HG02763 (cell line): ENCODE results near the gene GRIN2A.

ENCODE experiments used
- ATAC-seq: cut with Tn5 transposase; IDR thresholded peaks from one replicate; pipeline ENCODE4 v1.9.1; 2021; ENCODE audit warnings: mild to moderate bottlenecking, moderate library complexity; ENCODE audit not compliant: unreplicated experiment

GRIN2A gene

DNA sequence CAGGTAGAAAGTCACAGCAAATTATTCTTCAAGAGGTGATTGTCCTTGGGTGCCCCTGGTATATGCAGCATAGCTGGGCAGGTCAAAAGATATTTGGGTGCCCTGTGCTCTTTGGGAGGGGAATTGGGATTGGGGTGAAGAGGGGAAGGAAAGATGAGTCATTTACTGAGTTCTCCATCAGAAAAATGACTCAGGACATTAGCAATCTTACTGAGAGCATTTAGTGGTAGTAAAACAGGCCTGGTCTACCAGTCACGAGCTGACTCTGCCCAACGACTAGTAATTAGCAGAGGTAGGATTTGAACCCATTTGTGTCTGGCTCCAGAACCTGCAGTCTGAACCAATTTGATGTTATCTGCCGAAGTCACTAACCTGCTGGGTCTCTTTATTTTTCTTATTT, 6.0 kb upstream of the GRIN2A start:
- ATAC-seq = no peak

DNA sequence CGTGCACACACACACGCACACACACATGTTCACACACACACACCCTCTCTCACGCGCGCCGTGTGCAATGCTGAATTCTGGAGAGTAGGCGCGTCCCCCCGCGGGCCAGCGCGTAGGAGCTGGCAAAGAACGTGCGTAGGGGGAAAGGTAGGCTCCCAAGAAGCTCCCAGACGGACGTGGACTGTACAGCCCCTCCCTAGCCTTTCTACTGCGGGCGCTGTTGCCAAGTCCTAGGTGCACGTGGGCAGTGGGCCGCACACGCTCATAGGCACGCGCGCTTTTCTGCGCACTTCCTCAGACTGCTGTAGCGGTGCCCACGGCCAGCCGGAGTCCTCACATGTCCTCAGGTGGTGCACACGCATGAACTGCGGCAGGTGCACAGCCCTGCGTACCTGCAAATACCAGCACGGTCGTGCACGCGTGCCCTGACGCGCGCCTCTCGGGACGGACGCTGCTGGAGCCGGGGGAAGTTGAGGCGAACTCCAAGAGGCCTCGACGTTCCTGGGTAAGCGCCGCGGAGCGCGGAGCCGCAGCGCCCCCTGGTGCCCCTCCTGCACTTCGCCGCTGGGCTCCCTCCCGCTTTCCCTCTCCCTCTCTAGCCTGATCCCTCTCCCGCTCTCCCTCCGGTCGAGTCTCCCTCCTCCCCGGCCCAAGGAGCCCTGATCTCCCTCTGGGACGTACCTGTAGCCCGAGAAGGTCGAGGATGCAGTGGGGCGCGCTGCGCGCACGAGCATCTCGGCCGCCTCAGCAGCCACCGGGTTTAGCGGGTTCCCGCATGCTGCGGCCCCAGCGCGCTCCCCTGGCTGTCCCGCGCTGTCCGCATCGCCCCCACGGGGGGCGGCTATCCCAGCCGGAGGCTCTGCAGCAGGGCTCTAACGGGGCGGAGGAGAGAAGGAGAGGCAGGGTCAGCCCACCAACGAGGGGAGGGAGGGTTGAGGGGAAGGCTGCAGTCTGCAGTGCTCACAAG, 749 bp downstream of the GRIN2A start:
- ATAC-seq = no peak

DNA sequence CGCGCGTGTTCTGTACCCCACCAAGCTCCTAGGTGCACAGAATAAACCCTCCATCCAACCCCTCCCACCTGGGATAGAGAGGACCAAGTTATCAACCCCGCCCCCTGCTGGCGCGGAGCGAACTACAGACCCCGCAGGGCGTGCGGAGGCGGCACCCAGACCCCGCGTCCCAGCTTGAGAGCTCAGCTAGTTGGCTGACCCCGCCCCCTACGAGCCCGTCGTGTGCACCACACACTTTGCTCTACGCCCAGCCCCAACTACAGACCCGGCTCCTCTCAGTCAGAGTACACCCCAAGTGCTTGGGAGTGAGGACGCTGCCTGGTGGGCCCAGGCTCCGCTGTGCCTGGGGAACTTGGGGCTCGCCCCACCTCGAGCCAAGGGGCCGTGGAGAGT, 1.5 kb downstream of the GRIN2A start:
- ATAC-seq = no peak

DNA sequence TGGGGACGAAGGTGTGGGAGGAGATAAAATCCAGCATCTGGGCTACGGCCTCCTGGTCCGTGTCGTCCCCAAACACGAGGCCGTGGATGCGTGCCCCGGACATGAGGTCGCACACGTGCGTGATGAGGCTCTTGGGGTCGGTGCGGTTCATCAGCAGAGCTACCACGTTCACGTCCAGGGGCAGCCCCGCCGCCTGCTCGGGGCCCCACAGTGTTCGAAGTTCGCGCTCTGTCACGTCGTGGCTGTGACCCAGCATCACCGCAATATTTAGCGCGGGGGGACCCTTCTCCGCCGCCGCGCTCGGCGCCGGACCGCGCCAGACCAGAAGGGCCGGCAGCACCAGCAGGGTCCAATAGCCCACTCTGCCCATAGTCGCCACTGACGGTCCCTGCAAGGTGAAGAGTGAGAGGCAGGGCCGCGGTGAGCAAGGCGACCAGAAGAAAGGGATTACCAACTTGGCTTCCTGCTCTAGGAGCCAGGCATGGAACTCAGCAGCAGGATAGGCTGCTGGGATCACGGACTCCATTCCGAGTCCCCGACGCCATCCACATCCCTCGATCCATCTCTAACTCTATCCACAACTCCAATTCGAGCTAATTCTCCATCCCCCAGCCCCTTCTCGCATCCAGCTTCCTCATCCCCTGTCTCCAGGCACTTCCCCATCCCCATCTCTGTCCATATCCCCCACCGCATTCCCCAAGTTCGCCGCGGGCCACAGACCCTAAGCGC, 2.0 kb downstream of the GRIN2A start:
- ATAC-seq = no peak

DNA sequence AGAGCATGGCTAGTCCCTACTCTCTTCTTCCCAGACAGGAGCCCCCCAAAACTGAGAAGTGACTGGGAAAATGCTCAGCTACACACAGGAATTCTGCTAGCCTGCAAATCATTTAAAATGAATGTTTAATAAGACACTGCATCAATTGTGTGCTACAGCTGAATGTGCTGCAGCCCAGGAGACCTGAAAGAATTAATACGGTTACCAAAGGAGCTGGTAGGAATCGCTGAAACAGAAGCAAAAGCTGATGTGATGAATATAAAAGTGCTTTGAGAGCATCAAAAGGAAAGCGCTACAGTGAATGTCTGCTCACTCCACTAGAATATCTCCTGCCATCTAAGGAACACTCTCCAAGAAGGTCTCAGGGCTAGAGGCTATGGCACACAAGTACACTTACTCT, 3.7 kb downstream of the GRIN2A start:
- no peak for ATAC-seq

DNA sequence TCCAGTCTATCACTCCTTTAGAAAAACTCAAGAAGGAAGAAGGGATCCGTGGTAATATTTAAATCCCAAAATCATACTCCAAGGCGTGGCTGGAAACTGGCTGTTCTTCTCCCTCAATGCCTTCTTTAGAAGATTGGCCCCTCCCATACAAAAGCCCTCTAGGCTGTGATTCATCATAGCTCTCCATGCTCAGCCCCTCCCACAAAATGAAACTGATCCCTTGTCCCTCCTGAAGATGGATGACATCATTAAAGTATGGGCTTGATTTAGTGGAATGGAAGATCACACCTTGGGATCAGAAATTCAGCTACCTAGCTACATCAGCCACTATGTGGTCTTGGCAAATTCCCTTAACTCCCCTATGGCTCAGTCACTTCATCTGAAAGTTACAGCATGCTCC, 4.1 kb downstream of the GRIN2A start:
- ATAC-seq = no peak

DNA sequence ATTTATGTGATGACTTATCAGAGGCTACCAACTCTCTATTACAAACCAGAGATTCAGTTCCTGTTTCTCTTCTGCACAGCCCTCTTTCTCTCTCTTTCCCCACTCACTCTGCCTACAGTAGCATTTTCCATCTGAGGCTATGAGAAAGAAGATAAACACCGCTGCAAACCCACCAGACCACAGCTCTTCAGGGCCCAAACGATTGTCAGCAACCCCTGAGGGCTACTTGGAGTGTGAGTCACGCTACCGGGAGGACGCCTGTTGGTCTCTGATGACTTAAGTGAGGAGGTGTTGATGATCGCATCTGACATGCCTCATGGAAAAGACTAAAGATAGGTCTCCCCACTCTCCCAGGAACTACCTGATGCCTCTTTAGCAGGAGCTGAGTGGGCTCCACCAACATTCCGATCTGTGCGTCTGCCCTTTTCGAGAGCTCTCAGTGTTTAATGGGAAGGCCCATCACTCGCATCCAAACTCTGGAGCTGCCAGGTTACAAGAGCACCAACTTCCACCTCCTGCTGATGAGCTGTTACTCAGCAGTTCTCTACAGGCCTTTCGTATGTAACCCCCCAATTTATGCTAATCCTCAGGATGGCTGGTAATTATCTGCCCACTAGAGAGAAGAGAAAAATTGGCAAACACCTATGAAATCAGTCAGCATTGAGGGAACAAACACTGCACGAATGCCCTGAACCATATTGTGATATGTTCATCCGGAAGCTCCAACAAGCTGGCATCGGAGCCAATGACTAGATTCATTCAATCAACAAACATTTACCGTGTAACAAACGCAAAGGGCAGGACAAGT, 9.2 kb downstream of the GRIN2A start:
- no peak for ATAC-seq

DNA sequence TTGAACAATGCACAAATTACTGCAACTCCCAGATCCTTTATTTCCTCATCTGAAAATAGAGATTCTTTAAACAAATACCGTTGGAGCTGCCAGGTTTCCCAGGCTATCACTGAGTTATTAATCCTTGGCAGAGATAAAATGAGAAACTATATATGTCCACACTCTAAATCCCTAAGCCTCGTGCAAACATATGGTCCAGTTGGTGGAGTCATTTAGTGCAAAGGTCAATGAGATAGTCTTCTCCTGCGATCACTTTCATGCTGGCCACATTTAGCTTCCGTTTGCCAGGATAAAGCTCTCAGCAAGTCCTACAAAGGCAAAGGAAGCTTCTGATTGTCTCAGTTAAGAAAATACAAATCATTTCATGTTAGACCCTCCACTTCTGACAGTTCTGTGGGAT, 11.0 kb downstream of the GRIN2A start:
- ATAC-seq = no peak

DNA sequence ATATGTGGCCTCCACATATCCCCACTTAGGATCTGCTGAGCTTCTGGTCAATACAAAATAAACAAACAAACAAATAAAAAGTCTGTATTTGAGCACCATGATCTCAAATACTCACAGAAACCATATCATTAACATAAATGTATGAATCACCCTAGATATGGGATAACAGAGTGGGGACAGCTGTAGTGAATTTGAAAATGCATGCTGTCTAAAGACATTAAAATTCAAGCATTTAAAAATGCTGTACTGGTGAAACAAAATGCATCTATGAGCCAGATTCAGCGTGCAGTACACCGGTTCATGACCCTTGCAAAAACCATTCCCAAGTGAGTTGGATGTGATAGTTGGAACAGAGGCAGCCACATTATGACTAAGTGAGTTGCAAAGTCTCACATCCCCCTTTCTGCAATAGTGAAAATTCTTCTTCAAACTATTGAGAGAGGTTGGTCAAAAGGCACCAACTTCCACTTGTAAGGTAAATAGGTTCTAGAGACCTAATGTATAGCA, 12.3 kb downstream of the GRIN2A start:
- no peak for ATAC-seq

DNA sequence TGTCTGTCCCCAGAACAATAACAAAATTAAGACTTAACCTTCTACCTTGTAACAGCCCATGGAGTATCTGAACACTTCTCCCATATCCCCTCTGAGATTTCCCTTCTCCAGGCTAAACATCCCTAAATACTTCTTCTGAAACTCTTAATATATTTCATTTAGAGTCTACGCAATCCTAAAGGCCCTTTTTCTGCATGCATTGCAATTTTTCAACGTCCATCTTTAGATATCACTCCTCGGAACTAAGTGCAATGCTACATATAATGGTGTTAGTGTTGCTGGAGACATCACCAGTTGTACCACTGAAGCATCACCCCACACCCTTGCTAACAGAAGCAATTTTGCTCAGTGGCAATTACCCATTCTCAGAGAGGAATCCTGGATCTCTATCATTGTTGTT, 13.2 kb downstream of the GRIN2A start:
- ATAC-seq = no peak

DNA sequence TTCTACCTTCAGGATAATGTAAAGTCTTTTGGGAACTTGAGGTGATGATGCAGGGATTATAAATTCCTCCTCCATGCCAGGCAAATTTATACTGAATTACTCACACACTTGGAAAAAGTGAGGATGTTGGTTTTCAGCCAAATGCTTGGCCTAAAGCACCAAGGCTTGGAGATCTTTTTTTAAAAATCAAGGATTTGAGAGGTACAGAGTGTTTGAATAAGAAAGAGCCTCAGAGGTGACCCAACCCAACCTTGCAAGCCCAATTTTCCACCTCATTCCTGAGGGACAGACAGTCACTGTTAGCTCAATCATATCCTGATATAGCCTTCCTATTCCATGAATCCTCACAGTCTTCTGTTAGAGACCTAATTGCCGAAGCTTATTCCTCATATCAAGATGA, 14.0 kb downstream of the GRIN2A start:
- no peak for ATAC-seq

DNA sequence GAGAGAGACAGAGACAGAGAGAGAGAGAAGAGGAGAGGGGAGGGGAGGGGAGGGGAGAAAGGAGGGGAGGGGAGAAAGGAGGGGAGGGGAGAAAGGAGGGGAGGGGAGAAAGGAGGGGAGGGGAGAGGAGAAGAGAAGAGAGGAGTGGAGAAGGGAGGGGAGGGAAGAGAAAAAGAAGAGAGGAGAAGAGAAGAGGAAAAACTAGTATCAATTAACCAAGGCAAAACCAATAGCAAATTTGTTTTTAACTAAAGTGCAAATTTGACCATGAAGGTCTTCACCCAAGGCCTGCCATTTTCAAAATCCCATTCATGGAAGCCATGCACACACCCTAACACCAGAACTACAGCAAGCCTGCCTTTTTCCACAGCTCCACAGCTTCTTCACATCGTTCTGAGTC, 16.6 kb downstream of the GRIN2A start:
- ATAC-seq = no peak

DNA sequence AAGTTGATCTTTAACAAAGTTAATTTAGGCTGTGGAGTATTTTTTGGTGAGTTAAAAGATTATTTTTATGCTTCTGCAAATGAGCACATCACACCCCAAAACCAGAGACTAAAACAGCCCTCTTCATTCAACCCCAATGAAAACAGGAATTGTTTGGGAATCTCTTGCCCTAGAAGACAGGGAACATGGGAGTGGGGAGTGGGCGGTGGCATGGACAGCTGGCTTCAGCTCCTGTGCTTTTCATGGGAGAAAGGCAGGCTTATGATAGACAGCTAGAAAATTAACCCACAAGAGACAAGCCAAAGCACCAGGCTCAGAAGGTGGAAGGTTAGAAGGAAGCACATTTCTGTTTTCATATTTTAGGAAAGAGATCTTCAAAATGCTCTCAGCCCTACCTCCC, 19.2 kb downstream of the GRIN2A start:
- ATAC-seq = no peak

DNA sequence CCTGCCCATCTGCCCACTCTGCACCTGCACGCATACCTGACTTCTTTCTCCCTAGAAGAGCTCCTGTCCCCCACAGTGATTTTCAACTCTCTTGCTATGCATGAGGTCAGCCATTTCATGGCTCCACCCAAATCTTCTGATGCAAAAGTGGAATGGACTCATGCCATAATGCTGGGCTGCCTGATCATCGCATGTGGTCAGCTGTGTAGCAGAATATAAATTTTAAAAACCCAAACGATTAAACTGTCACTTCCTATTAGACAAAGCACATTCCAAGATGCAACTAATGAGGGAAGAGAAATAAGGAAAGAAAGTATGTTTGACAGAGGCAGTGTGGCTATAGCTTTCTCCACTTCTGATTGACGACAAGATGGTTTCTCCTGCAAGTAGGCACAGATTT, 26.1 kb downstream of the GRIN2A start:
- no peak for ATAC-seq

DNA sequence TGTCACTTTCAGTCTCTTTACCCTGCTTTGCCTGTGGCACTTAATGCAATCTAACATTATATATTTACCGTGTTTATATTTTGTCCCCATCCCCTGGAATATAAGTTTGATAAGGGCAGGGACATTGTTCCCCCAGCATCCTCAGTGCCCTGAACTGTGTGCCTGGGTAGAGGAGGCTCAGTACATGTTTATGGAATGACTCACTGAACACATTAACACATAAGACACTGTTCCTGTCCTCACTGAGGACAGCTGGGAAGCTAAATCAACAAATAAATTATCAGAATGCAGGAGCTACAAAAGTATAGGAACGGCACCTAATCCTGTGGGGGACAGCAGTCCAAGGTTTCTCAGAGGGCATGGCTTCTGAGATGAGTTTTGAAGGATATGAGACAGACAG, 27.8 kb downstream of the GRIN2A start:
- ATAC-seq = no peak

DNA sequence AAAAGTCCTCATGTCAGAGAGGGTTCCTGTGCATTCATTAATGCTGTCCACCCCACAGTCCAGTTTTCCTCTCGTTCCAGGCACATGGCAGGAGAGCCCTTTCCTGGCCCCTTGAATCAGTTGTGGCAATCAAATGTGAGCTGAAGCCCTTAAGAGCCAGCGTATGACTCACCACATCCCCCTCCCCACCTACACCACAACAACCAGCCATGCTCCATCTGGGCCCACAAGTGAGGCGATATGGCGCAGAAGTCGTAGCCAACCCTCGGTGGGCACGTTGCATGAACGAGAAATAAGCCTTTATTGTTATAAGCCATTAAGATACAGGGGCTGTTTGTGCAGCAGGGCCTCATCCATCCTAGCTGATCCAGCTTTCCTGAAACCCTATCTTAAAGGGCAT, 28.2 kb downstream of the GRIN2A start:
- ATAC-seq = no peak

DNA sequence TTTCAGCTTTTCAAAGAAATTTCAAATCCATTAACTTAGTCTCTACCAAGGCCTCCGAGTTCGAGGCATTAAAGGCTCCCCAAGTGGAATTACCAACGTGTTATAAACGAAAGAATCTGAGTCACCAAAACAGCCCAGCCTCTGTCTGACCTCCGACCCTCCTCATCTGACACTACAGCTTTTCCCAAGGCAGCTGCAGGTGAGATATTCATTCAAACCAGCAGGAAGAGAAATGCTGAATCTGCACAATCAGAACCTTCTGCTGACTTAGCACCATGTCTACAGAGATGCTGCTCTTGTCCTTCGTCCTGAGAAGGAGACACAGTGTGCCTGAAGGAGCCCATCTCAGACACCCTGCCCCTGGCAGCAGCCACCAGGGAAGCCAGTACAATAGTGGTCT, 30.5 kb downstream of the GRIN2A start:
- no peak for ATAC-seq

DNA sequence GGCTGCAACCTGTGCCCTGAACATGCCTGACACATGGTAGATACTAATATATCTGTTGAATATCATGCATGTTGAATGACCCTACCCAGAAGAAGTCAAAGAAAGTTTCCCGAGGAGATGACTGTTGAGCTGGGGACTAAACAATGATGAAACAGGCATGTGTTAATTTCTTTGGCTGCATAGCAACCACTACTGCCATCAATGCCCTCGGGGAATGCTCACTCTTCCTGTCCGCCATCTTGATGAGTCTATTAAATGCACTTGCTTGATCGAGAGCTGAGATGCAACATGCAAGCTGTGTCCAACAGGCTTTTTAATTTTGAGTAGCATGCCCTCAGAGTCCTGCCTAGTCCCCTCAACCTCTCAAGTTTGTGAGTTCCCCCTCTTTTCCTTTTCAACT, 31.3 kb downstream of the GRIN2A start:
- no peak for ATAC-seq

DNA sequence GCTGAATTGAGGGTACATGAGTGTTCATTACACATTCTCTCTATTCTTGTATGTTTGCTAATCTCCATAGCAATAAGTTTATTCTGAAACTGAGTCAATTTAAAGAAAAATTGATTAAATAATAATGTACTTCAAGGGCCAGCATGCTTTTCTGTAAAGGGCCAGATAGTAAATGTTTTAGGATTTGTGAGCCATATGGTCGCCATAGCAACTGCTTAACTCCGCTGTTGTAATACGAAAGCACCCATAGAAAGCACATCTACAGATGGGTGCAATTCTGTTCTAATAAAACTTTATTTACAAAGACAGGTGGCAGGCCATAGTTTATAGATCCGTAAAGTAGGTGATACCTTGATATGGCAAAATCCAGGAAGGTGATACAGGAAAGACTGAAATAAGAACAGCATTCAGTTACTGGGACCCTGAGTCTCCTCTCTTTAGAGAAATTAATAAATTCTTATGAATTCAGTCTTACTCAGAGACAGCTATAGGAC, 36.6 kb downstream of the GRIN2A start:
- no peak for ATAC-seq

DNA sequence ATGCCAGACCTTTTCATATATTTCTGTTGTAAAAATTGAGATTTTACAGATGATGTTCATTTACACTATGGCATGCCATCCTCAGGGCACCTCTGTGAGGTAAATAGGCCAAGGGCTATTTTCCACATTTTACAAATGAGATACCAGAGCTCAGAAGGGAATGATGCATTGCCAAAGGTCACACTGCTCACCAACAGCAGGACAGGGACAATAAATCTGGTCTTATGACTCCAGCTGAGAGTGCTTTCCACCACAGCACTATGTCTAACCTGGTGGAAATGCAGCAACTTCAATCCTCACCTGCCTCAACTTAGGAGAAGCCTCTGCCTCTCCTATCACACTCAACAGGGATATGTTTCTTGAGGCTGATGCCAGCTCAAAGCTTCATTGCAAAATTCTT, 40.6 kb downstream of the GRIN2A start:
- ATAC-seq = no peak

DNA sequence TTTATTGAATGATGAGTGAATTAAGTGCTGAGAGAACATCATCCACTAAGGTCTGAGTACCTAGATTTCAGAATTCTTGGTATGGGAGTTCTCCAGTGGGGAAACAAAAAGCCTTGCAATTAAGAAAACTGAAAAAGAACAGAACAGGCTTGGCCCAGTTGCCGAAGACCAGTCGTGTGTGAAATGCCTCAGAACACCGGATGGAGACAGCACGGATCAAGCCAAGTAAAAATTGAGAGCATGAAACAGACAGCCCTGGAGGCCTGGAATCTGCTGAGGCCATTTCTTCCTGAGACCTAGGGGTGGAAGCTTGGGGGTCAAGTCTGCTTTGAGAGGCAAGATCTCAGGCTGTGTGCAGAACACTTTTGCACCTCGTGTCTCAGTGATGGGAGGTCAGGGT, 43.3 kb downstream of the GRIN2A start:
- no peak for ATAC-seq
